Neural progenitor cell (in vitro differentiated cells): ENCODE results near the gene RNF38. TPM values are rescaled to one million over a fixed set of nuclear protein-coding genes. Genes with fewer than 3 reads are reported as not detected.

Experiments
- DNase-seq: peaks from one replicate; pipeline ENCODE4 v3.0.0-alpha.2; 2016; ENCODE audit warnings: low spot score
- H2AFZ ChIP-seq: fragments of 200-600 bp; sonication (generic); replicated peaks from 2 replicates; pipeline ENCODE4 v1.6.1; 2016; ENCODE audit warnings: antibody characterized with exemption
- H3F3A ChIP-seq: fragments of 200-600 bp; sonication (generic); 2 replicates; pipeline ENCODE4 v1.6.1; 2016; ENCODE audit warnings: antibody characterized with exemption, low read depth
- H3K27ac ChIP-seq: fragments of 200-600 bp; sonication (generic); 2 replicates; pipeline ENCODE4 v1.5.1; 2016; ENCODE audit warnings: mild to moderate bottlenecking
- H3K27me3 ChIP-seq: fragments of 200-600 bp; sonication (generic); 2 replicates; pipeline ENCODE4 v1.6.1; 2016; ENCODE audit warnings: mild to moderate bottlenecking, moderate library complexity
- H3K36me3 ChIP-seq: fragments of 200-600 bp; sonication (generic); 2 replicates; pipeline ENCODE4 v1.5.1; 2016
- H3K4me1 ChIP-seq: fragments of 200-600 bp; sonication (generic); 2 replicates; pipeline ENCODE4 v1.6.1; 2016; ENCODE audit warnings: mixed run types
- H3K4me2 ChIP-seq: fragments of 200-600 bp; sonication (generic); 2 replicates; pipeline ENCODE4 v1.6.1; 2016
- H3K4me3 ChIP-seq: fragments of 200-600 bp; sonication (generic); 2 replicates; pipeline ENCODE4 v1.5.1; 2016
- H3K79me2 ChIP-seq: fragments of 200-600 bp; sonication (generic); 2 replicates; pipeline ENCODE4 v1.6.1; 2016; ENCODE audit warnings: low read depth
- H3K9ac ChIP-seq: fragments of 200-600 bp; sonication (generic); 2 replicates; pipeline ENCODE4 v1.6.1; 2016
- H3K9me3 ChIP-seq: fragments of 200-600 bp; sonication (generic); 2 replicates; pipeline ENCODE4 v1.5.1; 2016; ENCODE audit warnings: low read depth
- H4K20me1 ChIP-seq: fragments of 200-600 bp; sonication (generic); 2 replicates; pipeline ENCODE4 v1.6.1; 2016; ENCODE audit warnings: low read depth
- H3K27ac Mint-ChIP-seq: 3 replicates; pipeline ENCODE4 v1.8.0; 2021; ENCODE audit warnings: mixed read lengths
- H3K27me3 Mint-ChIP-seq: 2 replicates; pipeline ENCODE4 v1.8.0; 2022; ENCODE audit warnings: low read depth, mild to moderate bottlenecking, inconsistent platforms, moderate library complexity, mixed read lengths; ENCODE audit not compliant: insufficient read depth
- H3K36me3 Mint-ChIP-seq: 3 replicates; pipeline ENCODE4 v1.8.0; 2021; ENCODE audit warnings: mixed read lengths
- H3K4me1 Mint-ChIP-seq: 3 replicates; pipeline ENCODE4 v1.8.0; 2021; ENCODE audit warnings: mixed read lengths
- H3K4me3 Mint-ChIP-seq: 3 replicates; pipeline ENCODE4 v1.8.0; 2021; ENCODE audit warnings: mild to moderate bottlenecking, moderate library complexity, mixed read lengths
- H3K9me3 Mint-ChIP-seq: 3 replicates; pipeline ENCODE4 v1.8.0; 2020; ENCODE audit warnings: mixed read lengths
- EZH2 ChIP-seq: fragments of 200-600 bp; sonication (generic); IDR thresholded peaks from 2 replicates; pipeline ENCODE4 v1.6.1; 2017; ENCODE audit warnings: antibody characterized with exemption, mild to moderate bottlenecking, moderate library complexity
- EZH2phosphoT487 ChIP-seq: fragments of 200-600 bp; sonication (generic); IDR thresholded peaks from 2 replicates; pipeline ENCODE4 v1.6.1; 2017; ENCODE audit warnings: antibody characterized with exemption
- total RNA-seq: library from RNA; depleted of rRNA; stranded (reverse); fragments of >200 nt; gene quantifications from 2 replicates; pipeline ENCODE4 v1.2.3, GENCODE V29; 2015; ENCODE audit warnings: low replicate concordance
- TF ChIP-seq, protein P1 (sequence below): fragments of 200-600 bp; sonication (generic); IDR thresholded peaks from 2 replicates; pipeline ENCODE4 v1.5.1; 2017; ENCODE audit warnings: antibody characterized with exemption, mild to moderate bottlenecking

The RNF38 gene
- total RNA-seq, 1 donor from 2014 or later = 63.8 TPM

DNA sequence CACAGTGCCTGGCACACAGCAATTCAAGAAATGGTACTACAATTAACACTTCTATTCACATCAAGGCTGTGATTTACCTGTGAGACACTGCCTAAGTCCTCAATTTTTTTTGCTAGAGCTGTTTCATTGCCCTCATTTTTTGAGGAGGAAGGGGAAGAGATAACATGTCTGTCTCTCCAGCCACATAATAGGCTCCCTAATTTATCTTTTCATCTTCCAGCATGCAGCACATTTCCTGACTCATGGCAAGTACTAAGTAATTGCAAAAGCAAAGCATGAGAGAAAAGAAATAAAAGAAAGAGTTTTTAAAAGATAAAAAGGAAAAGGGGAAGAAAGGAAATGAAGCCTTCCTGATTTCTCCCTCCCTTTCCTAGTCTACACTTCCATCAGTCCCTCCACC is 26.9 kb upstream of the RNF38 start:
- Histone ChIP-seq H3K27ac (no peak overlapping the region), H4K20me1 (peaks cover 12% of the 10 kb centered on the region), H3K4me2 (no peak overlapping the region), H3K9me3 (no peaks in the 10 kb centered on the region), H3K4me1 (peaks cover 44% of the 10 kb centered on the region), H3K9ac (no peak overlapping the region), H3K79me2 (peaks cover 95% of the 10 kb centered on the region), H2AFZ (no peak overlapping the region), H3K27me3 (no peaks in the 10 kb centered on the region), H3F3A (peaks cover 16% of the 10 kb centered on the region), H3K36me3 (peaks cover 19% of the 10 kb centered on the region), H3K4me3 (no peak overlapping the region)
- Mint-ChIP-seq H3K4me3 (no peak overlapping the region), H3K36me3 (peaks cover 23% of the 10 kb centered on the region), H3K27me3 (no peaks in the 10 kb centered on the region), H3K9me3 (peaks cover 5% of the 10 kb centered on the region), H3K27ac (no peak overlapping the region), H3K4me1 (peaks cover 11% of the 10 kb centered on the region)
- no peak for DNase-seq
- TF ChIP-seq, protein P1, sequence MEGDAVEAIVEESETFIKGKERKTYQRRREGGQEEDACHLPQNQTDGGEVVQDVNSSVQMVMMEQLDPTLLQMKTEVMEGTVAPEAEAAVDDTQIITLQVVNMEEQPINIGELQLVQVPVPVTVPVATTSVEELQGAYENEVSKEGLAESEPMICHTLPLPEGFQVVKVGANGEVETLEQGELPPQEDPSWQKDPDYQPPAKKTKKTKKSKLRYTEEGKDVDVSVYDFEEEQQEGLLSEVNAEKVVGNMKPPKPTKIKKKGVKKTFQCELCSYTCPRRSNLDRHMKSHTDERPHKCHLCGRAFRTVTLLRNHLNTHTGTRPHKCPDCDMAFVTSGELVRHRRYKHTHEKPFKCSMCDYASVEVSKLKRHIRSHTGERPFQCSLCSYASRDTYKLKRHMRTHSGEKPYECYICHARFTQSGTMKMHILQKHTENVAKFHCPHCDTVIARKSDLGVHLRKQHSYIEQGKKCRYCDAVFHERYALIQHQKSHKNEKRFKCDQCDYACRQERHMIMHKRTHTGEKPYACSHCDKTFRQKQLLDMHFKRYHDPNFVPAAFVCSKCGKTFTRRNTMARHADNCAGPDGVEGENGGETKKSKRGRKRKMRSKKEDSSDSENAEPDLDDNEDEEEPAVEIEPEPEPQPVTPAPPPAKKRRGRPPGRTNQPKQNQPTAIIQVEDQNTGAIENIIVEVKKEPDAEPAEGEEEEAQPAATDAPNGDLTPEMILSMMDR = no peak
- TF ChIP-seq EZH2 (no peak), EZH2phosphoT487 (no peak)

GRCh38 chr9:36426348-36426747 is 26.3 kb upstream of the RNF38 start:
- Histone ChIP-seq H3K36me3 (peaks cover 19% of the 10 kb centered on the region), H4K20me1 (peaks cover 11% of the 10 kb centered on the region), H3K27ac (no peak overlapping the region), H3K4me1 (peaks cover 39% of the 10 kb centered on the region), H3K27me3 (no peaks in the 10 kb centered on the region), H3K79me2 (peaks cover 95% of the 10 kb centered on the region), H2AFZ (no peak overlapping the region), H3K4me2 (no peak overlapping the region), H3K9ac (no peak overlapping the region), H3F3A (peaks cover 16% of the 10 kb centered on the region), H3K9me3 (no peaks in the 10 kb centered on the region), H3K4me3 (no peak overlapping the region)
- no peak for DNase-seq
- H3K27me3 Mint-ChIP-seq = no peaks in the 10 kb centered on the region
- H3K9me3 Mint-ChIP-seq = peaks cover 5% of the 10 kb centered on the region
- no peak overlapping the region for H3K4me3 Mint-ChIP-seq
- no peak for TF ChIP-seq EZH2
- peaks cover 25% of the 10 kb centered on the region for H3K36me3 Mint-ChIP-seq
- peaks cover 11% of the 10 kb centered on the region for H3K4me1 Mint-ChIP-seq
- H3K27ac Mint-ChIP-seq = no peak overlapping the region

DNA sequence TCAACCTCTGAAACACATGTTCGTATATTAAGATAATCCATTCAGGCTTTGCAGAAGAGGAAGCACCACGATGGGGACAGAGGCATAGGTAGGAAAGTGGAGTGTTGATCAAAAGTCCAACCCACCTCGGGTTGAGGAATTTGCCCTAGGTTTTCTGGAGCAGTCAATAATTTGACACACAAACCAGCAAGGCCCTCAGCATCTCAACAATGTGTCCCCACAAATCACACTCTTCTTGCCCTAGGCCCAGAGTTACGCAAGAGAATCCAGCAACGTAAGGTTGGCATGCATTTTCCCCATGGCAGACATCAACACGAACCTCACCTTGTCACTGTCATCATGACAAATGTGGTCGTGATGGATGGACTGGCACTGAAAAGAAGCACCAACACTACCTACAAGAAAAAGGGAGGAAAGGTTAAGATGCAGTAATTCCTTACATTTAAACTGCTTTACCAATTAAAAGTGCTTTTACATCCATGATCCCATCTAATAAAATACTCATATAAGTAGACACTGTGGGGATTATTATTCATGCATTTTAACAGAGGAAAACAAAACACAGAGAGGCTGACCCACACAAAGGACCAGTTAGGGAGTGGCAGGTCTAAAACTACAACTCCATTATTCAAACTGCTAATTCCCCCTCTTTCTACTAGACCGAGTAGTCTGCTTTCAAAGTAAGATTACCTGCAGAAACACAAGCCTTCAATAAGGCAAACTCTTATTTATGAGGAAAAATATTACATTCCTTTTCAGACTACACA is 24.4 kb upstream of the RNF38 start:
- TF ChIP-seq EZH2phosphoT487 (no peak), EZH2 (no peak)
- TF ChIP-seq, protein P1 = no peak
- no peaks in the 10 kb centered on the region for H3K27me3 ChIP-seq
- peaks cover 19% of the 10 kb centered on the region for H3K36me3 ChIP-seq
- Mint-ChIP-seq H3K27ac (no peak overlapping the region), H3K27me3 (no peaks in the 10 kb centered on the region), H3K9me3 (peaks cover 5% of the 10 kb centered on the region), H3K4me3 (no peak overlapping the region), H3K4me1 (peaks cover 11% of the 10 kb centered on the region), H3K36me3 (peaks cover 29% of the 10 kb centered on the region)
- H3K4me3 ChIP-seq = no peak overlapping the region
- peaks cover 16% of the 10 kb centered on the region for H3F3A ChIP-seq
- H3K27ac ChIP-seq = peak overlapping the region; percentile 59
- peaks cover 95% of the 10 kb centered on the region for H3K79me2 ChIP-seq
- DNase-seq = no peak
- no peaks in the 10 kb centered on the region for H3K9me3 ChIP-seq
- H3K9ac ChIP-seq = no peak overlapping the region
- peaks cover 35% of the 10 kb centered on the region for H3K4me1 ChIP-seq
- no peak overlapping the region for H2AFZ ChIP-seq
- peaks cover 5% of the 10 kb centered on the region for H4K20me1 ChIP-seq
- H3K4me2 ChIP-seq = peak overlapping the region; percentile 45

DNA sequence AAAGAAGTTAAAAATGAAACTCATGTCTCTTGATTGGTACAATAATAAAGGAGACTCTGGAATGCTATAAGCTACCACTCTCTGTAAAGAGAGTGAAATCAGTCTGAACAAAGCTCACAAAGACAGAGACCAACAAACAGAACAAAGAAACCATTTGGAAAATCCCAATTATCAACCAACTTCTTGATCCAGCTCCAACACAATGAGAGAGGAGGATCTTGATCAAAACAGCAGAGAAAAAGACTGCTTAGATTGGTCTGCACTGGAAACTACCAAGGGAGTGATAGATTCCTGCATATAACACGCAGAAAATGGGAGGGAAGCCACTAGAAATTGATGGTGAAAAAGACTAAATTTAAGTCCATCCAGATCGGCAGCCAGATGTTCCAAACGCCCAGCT is 23.1 kb upstream of the RNF38 start:
- Mint-ChIP-seq H3K4me3 (no peak overlapping the region), H3K4me1 (peaks cover 11% of the 10 kb centered on the region), H3K27ac (no peak overlapping the region), H3K36me3 (peaks cover 27% of the 10 kb centered on the region), H3K9me3 (peaks cover 5% of the 10 kb centered on the region), H3K27me3 (no peaks in the 10 kb centered on the region)
- H3K27ac ChIP-seq = peak overlapping the region; percentile 80
- TF ChIP-seq, protein P1 = no peak
- TF ChIP-seq EZH2phosphoT487 (no peak), EZH2 (no peak)
- H3K4me1 ChIP-seq = peaks cover 32% of the 10 kb centered on the region
- no peaks in the 10 kb centered on the region for H3K27me3 ChIP-seq
- H3K9ac ChIP-seq = no peak overlapping the region
- H3F3A ChIP-seq = peaks cover 16% of the 10 kb centered on the region
- peak; percentile 59 for DNase-seq
- peaks cover 19% of the 10 kb centered on the region for H3K36me3 ChIP-seq
- H4K20me1 ChIP-seq = peaks cover 5% of the 10 kb centered on the region
- no peak overlapping the region for H2AFZ ChIP-seq
- H3K4me2 ChIP-seq = peak overlapping the region; percentile 64
- peaks cover 95% of the 10 kb centered on the region for H3K79me2 ChIP-seq
- H3K4me3 ChIP-seq = no peak overlapping the region
- H3K9me3 ChIP-seq = no peaks in the 10 kb centered on the region
